ENCODE results near the gene XPR1.
A peak's percentile ranks its signal among the peaks of the same experiment; 100 is the strongest.

Gene XPR1

DNA sequence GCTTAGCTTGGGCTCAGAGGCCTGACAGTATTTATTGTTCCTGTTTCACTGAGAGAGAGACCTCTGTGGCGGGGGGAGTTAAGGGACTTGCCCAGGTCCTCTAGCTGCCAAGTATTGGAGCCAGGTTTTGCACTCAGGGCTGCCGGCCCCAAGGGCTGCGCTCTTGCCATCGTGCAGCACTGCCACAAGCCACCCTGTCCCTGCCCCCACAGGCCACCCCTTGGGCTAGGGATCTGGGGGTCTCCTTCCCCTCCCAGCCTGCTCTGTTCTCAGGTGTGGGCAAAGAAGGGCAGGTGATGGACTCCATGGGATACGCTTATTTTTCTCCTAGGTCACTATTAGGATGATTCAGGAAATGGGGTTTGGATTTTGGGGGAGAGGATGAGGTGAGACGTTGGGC, 289.6 kb downstream of the XPR1 start:
- DNase-seq: no peak

DNA sequence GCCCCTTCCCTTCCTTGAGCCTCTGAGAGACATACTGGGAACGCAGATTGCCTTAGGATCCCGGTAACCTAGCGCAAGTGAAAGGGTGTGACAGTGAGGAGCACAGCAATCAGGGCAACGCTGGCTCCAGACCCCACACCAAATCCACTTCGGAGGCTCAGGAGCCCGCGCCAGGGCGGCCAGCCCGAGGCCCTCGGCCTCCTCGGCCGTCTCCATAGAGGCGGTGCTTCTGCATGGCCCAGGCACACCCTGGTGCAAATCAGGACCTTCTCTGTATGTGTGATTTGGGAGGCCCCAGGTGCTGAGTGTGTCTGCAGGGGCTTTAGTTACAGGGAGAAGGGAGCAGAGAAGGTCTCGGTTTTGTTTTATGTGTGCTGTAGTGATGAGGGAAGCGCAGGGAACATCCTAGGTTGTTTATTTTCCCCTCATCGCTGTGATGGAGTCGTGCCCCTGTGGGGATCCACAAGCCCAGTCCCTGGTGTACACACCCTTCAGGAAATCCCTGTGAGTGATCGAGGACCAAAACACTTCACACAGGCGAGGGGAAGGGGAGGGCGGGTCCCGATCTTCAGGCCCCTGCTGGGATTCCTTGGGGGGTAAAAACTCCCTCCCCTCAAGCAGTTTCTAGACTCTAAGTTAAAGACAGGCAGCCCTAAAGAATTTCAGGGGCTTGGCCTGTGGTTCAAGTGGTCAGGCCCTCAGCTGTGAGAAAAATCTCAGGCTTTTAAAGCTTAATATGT, 290.2 kb downstream of the XPR1 start:
- DNase-seq: no peak

DNA sequence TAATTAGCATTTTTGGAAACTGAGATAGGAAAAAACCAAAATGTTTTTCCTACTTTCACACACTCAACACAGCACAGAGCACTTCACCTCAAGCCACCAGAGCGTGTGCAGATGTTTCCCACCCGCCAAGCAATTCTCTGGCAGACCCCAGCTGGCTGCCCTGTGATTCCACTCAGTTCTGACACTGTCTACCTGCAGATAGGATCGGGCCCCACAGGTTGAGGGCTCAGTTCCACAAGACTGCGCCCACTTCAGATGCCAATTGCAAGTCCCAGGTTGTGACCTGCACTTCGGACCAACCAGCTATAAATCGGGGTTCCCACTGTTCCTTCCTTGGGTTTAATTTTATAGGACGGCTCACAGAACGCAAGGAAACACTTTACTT, 290.8 kb downstream of the XPR1 start:
- no peak for DNase-seq

DNA sequence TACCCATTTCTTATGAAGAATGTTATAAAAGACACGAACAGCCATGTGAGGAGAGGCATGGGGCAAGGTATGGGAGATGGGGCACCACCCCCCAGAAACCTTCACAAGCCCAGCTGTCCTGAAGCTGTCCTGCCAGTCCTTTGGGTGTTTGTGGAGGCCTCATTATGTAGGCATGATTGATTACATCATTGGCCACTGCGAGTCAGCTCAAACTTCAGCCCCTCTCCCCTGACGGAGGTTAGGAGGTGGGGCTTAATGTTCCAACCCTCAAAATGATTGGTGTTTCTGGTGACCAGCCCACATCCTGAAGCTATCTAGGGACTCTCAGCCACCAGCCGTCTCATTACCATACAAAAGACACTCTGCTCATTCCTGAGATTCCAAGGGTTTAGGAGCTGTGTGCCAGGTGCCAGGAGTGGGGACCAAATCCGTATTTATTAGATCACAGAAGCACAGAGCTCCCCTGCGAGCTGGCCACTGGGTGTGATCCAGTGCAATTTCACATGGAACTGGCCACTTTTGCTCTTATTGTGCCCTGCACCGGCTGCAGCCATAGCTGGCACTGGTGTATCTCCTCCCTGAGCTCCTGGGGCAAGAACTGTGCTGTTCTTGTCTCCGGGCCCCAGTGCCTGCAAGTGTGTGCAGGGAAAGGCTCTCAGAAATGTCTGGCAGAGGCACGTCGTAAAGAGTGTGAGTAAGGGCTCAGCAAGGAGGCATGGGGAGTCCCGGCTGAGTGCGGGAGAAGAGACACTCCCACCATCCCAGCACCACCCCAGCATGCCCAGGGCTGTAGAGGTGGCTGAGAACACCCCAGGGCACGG, 291.4 kb downstream of the XPR1 start:
- DNase-seq: no peak

DNA sequence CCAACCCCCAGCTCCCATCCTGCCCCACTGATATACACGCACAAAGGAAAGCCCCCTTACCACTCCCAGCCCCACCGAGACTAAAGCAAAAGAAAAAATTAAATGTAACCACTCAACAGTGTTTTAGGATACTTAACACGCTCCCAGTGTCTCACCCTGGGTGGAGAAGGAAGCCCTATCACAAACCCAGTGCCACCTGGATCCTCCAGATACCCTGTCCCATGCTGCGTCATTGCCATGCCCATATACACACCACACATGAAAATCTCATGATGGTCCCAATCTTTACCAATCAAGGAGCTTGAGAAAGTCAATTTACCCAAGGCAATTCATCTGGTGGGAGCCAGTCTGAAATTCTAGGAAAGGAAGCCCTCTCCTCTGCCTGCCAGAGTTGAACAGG, 292.1 kb downstream of the XPR1 start:
- no peak for DNase-seq

DNA sequence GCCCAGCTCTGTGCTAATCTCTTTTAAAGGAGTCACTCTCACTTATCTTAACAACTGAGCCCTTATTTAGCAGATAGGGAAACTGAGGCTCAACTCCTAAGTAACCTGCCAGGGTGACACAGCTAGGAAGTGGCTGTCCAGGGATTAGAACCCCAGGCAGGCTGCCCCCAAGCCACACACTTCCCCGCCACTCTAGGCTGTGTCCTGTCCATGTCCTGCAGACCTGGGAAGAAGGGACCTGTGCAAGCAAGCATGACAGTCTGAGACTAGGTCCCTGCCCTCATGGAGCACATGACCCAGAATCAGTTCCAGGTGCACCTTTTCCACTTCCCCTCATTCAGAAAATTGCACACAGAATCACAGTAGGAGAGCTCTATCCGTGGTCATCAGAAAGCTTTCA, 293.1 kb downstream of the XPR1 start:
- no peak for DNase-seq

DNA sequence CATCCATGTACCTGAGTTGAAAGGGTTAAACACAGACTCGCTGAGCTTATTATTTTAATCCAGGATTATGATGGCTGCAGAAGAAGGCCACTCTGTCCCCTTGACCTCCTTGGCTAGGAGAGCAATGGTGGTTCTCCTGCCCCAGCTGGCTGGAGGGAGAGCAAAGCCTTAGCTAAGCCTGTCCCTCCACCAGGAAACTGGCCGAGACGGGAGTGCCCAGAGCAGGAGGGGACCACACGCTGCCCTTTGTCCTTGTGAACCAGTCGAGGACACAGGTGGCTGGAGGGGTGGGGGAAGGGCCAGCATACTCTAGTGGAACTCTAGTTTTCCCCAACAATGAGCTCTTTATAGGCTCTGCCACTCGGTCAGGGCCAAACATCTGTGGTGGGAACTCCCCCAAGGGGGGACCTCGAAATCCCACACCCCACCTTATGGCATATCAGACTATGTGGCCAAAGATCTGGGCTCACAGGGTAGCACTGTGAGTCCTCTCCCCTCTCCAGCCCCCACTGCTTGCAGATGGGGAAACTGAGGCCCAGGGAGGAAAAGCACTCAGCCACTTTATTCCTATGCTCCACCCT, 293.7 kb downstream of the XPR1 start:
- DNase-seq: no peak

DNA sequence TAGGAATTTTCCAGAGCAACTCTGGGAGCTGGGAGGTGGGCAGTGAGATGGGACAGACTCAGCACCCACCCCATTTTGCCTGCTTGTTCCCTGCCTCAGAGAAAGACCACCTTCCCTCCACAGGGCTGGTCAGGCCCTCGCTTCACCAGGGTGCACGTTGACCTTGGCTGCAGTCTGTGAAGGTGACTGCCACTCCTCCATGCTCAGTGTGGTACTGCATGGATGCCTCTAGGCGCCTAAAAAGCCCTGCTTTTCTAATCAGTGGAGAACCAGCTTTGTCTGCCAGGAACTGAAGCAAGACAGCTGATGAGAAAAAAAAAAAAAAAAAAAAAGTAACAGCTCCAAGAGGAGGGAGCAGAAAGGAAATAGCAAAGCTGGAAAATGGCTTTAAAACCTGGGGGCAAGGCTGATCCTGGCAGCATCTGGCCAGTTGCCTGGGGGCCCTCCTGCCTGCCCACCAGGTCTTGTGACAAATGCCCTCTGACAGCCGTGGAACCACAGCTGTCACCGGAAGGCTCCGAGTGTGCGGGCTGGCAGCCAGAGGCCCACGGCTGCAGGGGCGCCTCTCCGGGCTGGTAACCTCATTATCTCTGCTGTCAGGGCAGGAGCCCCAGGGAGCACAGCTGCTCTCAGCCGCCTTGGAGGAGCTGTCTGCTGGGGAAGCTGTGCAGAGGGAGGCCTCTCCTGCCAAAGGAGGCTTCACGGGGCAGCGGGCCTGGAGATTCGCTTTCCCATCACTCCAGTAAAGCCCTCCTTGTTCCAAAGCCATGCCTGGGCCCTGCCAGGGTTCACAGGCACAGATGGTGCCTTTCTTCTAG, 294.6 kb downstream of the XPR1 start:
- DNase-seq: peak in 1 of 6 experiments; percentile 9

DNA sequence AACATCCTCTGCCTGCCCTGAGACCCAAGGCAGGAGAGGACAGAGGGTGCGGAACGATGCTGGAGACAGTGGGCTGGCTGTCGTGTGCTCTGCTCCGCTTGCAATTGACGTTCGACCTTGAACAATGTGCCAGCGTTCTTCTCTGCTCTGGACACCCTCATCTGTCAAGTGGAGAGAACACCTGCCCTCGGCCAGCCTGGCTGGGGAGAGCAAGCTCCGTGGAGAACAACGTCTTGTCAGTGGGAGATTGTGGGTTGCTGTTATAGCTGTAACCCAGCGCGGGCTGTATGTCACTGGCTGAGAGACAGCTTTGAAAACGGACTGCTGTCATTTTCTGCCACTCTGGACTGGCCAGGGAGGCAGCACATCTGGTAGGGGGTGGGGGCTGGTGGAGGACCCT, 295.5 kb downstream of the XPR1 start:
- DNase-seq: no peak

DNA sequence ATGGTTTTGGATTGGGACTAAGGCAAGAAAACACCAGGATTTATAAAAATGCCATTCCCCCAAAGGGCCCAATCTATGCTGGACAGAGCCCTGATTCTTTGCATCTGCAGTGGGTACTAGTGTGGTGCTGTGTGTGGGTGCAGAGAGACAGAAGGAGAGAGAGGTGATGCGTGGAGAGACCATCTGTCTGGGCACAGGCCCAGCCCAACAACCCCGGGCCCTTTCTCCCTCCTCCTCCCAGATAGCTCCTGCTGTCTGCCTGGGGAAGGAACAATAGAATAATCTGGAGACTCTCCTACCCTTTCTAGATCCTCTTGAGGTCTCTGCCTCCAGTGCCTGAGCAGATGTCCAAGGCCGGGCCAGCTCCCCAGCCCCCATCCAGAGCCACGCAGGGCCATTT, 296.0 kb downstream of the XPR1 start:
- DNase-seq: no peak

DNA sequence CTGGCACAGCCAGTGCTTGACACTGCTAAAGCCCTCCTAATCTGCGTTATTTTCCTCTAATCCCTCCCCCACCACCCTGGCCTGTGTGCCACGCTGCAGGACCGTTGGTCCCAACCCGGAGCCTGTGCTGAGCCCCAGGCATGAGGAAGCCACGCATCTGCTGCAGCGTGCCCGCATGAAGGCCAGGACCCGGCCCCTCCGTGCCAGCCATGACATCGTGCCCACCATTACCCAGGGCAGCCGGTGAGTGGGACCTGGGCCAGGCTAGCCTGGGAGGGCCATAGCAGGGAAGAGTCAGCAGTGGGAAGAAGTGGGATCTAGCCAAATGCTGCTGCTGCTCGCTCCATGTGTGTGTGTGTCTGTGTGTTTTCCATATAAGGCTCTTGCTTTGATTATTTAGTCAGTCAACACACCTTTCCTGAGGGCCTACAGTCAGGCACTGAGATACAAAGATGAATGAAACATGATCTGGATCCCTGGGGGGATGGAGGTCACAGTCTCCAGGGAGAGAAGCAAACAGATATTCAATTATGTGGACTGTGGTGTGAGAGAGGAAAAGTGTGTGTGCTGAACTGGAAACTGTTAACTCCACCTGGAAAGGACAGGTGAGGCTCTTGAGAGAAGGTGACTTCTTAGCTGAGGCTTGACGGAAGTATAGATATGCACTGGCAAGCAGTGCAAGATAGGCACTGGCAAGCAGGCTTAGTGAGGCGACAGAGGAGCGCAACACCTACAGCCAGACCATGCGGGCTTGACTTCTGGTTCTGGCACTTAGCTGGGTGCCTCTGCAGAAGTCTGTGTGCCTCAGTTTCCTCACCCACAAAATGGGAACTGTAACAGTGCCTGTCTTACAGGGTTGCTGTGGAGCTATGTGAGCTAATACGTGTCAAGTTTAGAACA, 296.8 kb downstream of the XPR1 start:
- no peak for DNase-seq

DNA sequence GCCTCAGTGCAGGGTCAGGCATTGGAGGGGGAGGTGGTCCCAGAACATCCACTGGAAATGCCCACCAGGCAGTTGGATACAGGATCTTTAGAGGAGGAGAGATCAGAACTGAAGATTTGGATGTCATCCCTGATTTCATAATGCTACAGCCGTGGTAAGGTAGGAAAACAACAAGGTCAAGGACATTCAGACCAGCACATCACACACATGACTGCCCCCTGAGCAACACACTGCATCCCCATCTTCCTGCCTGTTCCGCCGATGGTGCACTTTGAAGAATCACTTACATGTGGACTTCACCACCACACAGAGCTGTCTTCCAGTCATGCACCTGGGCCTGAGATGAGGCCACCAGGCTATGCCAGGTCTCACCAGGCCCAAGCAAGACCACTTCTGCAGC, 297.6 kb downstream of the XPR1 start:
- DNase-seq: no peak

DNA sequence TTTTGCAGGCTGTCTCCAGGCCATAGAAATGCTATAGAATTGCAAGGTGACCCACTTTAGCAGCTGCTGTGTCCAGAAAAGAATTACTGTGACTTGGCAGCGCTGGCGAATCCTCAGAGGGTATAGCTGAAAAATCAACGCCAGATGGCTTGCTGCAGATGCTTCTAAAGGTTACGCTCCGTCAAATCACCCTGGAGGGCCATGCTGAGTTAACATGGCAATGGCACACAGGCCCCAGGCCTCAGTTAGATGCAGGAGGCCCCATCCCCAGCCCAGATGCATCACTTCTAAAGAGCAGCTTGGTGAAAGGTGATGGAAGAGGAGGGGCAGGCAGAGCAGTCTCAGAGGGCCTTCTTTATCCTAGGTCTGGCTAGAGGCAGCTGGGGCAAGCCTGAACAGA, 298.9 kb downstream of the XPR1 start:
- no peak for DNase-seq

DNA sequence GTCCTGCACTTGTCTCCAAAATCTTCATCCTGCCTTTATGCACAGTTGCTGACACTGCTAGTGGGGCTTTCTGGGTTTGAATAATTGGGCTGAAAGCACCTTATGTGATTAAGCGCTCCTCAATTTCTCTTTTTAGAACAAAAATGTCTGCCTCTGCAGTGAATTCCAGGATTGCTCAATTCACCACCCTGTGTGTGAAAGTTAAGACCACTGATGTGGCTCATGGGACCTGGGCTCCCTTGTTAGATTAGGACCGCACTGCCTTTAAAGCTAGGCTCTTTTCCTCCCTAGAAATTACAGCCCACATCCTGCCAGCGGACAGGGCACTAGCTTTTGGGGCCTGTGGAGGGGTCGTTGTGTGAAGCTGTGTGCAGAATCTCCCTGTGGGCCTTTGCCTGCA, 299.7 kb downstream of the XPR1 start:
- no peak for DNase-seq

DNA sequence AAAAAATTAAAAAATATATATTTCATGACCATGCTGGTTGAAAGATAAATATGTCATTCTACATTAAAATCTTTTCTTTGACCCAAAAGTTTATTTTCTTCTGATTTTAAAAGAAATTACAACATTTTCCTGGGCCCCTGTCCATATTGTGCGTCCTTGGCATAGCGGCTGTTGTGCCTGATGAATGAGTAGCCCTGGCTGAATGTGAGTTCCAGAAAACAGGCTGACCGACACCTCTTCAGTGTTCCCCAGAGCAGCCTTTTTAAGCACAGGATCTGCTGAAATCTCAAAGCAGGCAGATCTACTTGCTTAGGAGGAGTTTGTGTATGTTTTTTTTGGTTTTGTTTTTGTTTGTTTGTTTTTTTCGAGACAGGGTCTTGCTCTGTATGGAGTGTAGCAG, 300.6 kb downstream of the XPR1 start:
- DNase-seq: no peak

DNA sequence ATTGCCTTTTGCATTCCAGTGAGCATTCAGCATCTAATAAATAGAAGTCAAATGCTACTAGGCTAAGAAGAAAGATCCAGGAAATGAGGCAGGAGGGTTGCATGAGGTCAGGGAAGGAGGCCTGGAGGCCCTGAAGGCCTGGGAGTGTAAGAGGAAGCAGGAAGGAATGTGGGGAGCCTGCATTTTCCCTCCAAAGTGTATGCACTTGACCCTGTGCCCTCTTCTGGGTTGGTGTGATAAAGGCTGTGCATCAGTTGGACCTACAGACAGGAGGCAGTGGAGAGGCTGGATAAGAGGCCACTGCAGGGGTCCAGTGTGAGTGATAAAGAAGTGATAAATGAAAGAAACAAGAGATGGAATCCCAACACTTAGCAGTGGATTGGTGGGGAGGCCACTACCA, 301.3 kb downstream of the XPR1 start:
- DNase-seq: no peak

DNA sequence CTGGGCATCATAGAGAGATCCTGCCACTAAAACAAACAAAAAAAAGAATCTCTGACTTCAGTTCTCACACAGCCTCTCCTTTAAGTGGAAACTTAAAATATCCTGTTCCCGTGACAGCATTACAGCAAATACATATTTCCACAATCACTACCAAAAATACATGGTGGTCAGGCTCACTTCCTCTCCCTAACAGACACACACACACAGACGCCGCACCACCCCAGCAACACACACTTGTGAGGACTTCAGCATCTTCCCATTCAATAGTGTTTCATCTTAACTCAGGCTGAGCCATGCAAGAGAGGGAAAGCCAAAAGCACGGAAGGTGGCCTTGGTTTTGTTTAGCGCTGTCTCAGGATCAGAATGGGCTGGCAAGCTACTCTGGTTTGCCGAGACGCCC, 302.7 kb downstream of the XPR1 start:
- DNase-seq: no peak

DNA sequence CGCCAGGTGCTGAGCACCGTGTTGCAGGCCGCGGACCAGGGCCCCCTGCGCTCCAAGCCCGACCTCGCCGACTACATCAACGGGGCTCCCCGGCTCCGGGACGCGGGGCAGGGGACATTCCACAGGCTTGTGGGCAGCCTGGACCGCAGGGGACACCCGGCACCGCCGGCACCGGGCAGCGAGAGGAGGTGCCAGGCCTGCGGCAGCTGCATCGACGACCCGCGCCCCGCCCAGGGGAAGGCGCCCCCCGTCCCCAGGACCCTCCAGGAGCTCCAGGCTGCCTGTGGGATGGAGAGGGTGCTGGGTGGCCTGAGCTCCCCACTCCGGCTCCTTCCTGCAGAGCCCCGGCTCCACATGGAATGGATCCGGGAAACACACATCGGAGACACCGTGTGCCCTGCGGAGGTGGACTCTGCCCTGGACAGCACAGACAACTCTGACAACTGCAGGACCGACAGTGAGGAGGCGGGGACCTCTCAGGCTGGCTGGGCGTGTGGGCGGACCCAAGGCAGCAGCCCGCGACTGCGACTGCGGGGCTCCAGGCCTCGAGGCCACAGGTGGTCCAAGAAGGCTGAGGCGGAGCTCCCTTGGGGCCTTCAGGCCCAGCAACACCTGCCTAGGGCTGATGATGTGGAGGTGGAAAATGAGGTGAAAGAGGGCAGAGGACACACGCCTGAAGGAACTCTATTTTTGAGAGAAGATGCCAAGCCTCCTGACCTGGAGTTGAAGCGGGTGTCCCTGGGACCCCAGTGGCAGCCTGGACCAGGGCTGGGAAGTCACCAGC, 303.7 kb downstream of the XPR1 start:
- no peak for DNase-seq

DNA sequence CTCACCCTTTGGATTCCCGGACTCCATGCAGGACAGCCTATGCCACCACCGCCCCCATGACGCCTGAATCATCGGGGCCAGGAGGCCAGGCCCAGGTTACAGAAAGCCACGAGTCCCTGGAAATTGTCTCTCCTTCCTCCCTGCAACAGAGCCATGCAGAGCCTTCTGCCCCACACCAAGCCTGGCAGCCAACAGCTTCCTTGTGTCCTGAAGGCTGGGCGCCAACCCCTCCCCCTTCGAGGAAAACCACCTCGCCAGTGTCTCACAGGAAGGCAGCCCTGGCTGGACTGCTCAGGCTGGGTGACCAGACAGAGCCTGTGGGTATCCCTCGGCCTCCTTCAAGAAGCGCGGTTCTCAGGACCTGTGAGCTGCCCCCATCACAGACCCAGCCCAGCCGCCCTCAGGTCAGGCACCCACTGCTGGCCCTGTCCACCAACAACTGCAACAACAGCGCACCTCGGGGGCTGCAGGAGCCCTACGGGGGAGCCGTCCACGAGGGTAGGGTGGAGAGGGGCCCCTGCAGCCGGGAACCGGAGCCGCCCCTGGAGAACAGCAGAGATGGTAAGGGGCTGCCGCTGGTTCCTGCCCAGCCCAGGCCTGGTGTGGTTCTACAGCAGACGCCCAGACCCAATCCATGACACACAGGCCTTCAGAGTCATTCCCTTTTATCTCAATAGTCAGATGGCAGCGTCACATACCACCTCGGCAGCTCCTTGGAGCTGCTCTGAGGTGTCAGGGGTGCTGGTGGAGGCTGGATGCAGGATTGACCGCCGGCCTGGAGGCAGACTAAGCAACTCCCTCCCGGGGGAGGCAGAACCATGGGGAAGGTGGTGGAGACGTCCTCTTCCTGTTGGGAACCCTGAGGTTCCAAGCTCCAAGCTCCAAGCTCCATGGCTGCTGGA, 304.5 kb downstream of the XPR1 start:
- no peak for DNase-seq

DNA sequence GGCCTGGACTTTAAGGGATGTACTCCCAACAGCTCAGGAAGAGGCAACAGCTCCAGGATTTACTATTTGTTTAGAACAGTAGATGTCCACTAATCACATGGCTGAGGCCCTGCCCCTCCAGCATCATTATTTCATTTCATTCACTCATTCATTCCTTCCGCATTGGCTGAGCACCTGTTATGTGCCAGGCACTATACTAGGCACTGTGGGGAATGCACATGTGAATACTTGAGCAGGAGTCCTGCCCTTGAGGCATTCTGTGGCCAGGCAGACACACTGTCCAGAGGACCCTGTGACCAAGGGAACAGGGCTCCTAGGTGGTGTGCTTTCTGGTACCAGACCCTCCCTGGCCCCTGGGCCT, 305.2 kb downstream of the XPR1 start:
- DNase-seq: no peak
